Naive B cell (primary cell): ENCODE measurements around the gene MRPL2. TPM values are rescaled to one million over a fixed set of nuclear protein-coding genes. Genes with fewer than 3 reads are reported as not detected.

Source experiments
- ATAC-seq, 2 donors: fragments of 150-1000 bp; cut with Tn5 transposase; 2 replicates each; pipeline ENCODE4 v1.10.0; 2021; ENCODE audit warnings: low read depth in 2 of 2, mild to moderate bottlenecking in 2 of 2, moderate library complexity in 2 of 2
- DNase-seq: peaks from one replicate; pipeline ENCODE4 v3.0.0; 2022
- H3K27ac Mint-ChIP-seq, 6 donors: one replicate each; pipeline ENCODE4 v1.8.0; 2020 to 2022; ENCODE audit warnings: mild to moderate bottlenecking in 6 of 6, mixed read lengths in 6 of 6, moderate library complexity in 5 of 6, inconsistent platforms in 2 of 6
- H3K27me3 Mint-ChIP-seq, 3 donors: one replicate each; pipeline ENCODE4 v1.8.0; 2021 to 2022; ENCODE audit warnings: mixed read lengths in 3 of 3, mild to moderate bottlenecking in 1 of 3
- H3K36me3 Mint-ChIP-seq, 2 donors: one replicate each; pipeline ENCODE4 v1.8.0; 2020 to 2022; ENCODE audit warnings: mixed read lengths in 2 of 2, inconsistent platforms in 1 of 2, mild to moderate bottlenecking in 1 of 2
- H3K4me1 Mint-ChIP-seq, 3 donors: one replicate each; pipeline ENCODE4 v1.8.0; 2020 to 2022; ENCODE audit warnings: mixed read lengths in 3 of 3, inconsistent platforms in 1 of 3, mild to moderate bottlenecking in 1 of 3, moderate library complexity in 1 of 3
- H3K4me3 Mint-ChIP-seq, 8 donors: one replicate each; pipeline ENCODE4 v1.8.0; 2020 to 2022; ENCODE audit warnings: mild to moderate bottlenecking in 8 of 8, mixed read lengths in 8 of 8, moderate library complexity in 8 of 8, inconsistent platforms in 2 of 8
- H3K9me3 Mint-ChIP-seq, 7 donors: one replicate each; pipeline ENCODE4 v1.8.0; 2020 to 2022; ENCODE audit warnings: mixed read lengths in 7 of 7, mild to moderate bottlenecking in 5 of 7, inconsistent platforms in 2 of 7, moderate library complexity in 1 of 7
- polyA plus RNA-seq, 6 donors: library from polyadenylated mRNA; unstranded; fragments of 300-500 nt; fragmentation: Illumina TruSeq; gene quantifications; one replicate each; pipeline ENCODE4 v1.2.3, GENCODE V29; 2021; ENCODE audit warnings: low read depth in 6 of 6

MRPL2 gene
- polyA plus RNA-seq, 6 donors from 2014 or later = 27.2 to 61.1 (median 42.3) TPM

DNA sequence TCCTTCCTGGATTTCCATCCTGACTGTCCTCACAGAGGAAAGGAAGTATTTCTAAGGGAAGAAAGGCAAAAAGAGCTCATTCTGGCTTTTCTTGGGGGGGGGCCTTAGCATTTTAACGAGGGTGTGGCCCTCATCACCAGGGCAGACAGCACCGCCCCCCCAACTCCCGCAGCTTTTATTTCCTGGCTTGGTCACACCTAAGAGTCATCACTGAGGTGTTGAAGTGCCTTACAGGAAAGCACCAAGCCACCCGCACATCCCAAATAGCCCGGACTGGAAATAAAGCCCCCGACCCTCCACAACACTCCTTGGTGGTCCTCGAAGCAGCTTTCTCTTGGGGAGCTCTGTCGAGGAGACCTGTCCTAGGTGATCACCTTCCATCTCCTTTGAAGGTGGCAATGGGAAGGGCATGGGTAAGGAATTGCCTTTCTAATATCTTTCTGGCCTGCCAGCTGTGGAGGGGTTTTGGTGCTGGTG, 18.1 kb upstream of the MRPL2 start:
- Mint-ChIP-seq H3K27ac (no peak overlapping the region), H3K36me3 (peaks cover 8 to 11% of the 10 kb centered on the region in 2 donors), H3K9me3 (peaks cover 0 to 2% (median 0%) of the 10 kb centered on the region in 7 donors), H3K4me3 (peak overlapping the region; percentile 47 to 82 (median 69)), H3K27me3 (peaks cover 13 to 19% (median 17%) of the 10 kb centered on the region in 3 donors), H3K4me1 (peaks cover 0 to 20% (median 9%) of the 10 kb centered on the region in 3 donors)
- ATAC-seq (no peak), DNase-seq (no peak)

DNA sequence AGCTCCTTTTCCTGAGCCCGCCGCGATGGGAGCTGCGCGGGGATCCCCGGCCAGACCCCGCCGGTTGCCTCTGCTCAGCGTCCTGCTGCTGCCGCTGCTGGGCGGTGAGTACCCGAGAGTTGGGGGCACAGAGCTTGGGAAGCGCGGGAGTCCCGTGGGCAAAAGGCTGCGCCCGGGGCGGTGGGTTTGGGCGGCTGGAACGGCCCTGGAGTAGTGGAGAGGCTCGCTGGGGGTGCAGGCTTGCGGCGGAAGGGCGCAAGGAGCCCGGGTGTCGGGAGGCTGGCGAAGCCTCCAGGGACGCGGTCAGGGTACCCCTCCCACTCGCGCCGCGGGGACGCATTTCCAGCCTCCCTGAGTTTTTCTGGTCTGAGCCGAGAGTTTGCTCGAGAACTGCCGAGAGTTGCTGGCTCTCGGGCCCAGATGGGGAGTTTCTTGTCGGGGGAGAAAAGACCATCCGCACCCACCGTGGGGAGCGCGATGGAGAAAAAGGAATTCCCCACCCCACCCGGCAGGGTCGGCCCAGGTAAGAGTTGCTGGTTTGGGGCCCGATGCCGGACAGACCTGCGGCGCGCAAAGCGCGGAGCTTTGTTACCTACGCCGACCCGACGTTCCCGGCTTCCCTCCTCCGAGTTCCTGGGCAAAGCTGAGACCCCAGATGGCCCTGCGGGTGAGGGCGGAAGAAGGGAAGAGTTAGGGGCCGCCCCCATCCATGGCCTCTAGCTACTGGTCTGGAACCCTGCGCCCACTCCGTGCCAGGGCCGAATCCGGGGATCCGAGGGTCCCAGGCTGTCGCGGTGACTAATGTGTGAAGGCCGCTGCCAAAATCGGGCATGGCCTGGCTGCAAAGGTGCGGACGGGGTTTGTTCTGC, 17.5 kb upstream of the MRPL2 start:
- peaks cover 13 to 19% (median 17%) of the 10 kb centered on the region in 3 donors for H3K27me3 Mint-ChIP-seq
- H3K27ac Mint-ChIP-seq = no peak overlapping the region
- DNase-seq (no peak), ATAC-seq (peak; percentile 23 to 32)
- peaks cover 0 to 20% (median 9%) of the 10 kb centered on the region in 3 donors for H3K4me1 Mint-ChIP-seq
- peaks cover 0 to 2% (median 0%) of the 10 kb centered on the region in 7 donors for H3K9me3 Mint-ChIP-seq
- H3K4me3 Mint-ChIP-seq = peak overlapping the region; percentile 47 to 82 (median 69)
- peaks cover 14 to 16% of the 10 kb centered on the region in 2 donors for H3K36me3 Mint-ChIP-seq

DNA sequence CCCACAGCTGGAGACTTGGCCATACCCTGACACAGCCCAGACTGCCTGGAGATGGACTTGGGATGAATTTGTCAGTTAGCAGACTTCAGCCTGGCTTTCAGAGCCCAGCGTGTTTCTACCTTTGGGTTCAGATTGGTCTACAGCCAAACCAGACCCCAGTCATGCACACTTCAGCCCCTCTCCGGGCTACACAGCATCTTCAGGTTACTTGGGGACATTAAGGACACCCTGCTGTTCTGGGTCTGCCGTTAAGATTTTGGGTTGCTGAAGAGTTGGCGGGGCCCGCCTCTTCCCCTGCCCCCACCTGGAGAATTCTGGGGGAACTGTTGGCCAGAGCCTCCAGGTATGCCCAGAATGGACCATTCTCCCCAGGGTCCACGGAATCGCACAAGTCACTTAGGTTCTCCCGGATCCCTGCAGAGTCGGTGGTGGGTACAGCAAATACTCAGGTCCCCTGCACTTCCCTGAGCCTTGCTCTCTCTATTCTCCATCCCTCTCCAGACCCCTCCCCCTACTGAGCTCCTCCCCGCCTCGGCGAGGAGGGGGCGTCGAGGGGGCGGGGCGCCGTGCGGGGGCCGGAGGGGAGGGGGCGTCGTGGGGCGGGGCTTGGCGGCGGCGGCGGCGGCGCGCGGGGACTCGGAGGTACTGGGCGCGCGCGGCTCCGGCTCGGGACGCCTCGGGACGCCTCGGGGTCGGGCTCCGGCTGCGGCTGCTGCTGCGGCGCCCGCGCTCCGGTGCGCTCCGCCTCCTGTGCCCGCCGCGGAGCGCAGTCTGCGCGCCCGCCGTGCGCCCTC, 16.6 kb upstream of the MRPL2 start, which contains the start of gene PTK7:
TSS of gene PTK7 (plus strand) at position 645 of the 794 bp plus-strand sequence. CDS start 175 bp downstream, outside the sequence.
- Mint-ChIP-seq H3K4me3 (peak within 1 kb of the TSS; percentile 47 to 85 (median 74)), H3K27me3 (peaks cover 13 to 19% (median 17%) of the 10 kb centered on the region in 3 donors), H3K4me1 (peaks cover 0 to 20% (median 9%) of the 10 kb centered on the region in 3 donors), H3K27ac (no peak within 1 kb of the TSS), H3K36me3 (peaks cover 18 to 20% of the 10 kb centered on the region in 2 donors), H3K9me3 (peaks cover 0 to 2% (median 0%) of the 10 kb centered on the region in 7 donors)
- ATAC-seq (peak; percentile 63 to 76), DNase-seq (no peak)

DNA sequence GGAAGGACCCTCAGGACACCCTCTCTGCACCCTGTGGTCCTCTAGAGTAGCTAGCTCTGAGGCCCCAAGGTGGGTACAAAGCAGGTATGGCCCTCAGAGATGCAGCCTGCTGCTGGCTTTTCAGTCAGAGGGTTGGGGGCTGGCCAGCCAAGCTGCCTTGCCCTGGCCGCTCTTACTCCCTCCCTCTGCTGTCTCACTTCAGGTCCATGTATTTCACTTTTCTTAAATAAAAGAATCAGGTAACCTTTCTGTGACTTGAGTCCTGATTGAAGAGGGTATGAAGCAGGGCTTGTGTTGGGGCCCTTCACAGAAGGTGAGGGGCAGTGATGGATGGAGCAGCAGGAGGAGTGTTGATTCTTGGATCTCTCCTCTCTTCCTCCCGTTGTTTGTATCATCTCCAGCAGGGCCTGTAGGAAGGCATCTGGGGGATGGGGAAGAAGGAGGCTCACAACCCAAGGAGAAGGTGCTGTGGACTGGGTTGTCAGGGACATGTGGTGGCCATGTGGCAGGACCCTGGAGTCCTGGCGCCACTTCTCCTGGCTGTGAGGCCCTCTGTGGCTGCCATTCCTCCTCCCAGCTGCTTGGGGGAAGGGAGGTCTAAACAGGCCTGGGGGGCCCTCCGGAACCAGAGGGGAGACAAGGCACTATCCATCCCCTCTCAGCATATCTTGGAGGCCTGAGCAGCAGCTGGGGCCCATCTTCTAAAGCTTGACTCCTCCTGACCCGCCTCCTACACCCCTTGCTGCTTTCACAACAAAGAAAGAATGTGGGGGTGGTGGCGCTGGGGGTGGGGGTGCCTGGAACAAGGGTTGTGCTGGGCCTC, 15.8 kb upstream of the MRPL2 start:
- Mint-ChIP-seq H3K9me3 (peaks cover 0 to 2% (median 0%) of the 10 kb centered on the region in 7 donors), H3K27me3 (peaks cover 13 to 19% (median 17%) of the 10 kb centered on the region in 3 donors), H3K36me3 (peaks cover 18 to 27% of the 10 kb centered on the region in 2 donors), H3K4me1 (peaks cover 0 to 22% (median 9%) of the 10 kb centered on the region in 3 donors), H3K27ac (no peak overlapping the region), H3K4me3 (peak overlapping the region in 7 of 8 donors; percentile 15 to 85 (median 75))
- ATAC-seq = no peak
- no peak for DNase-seq

DNA sequence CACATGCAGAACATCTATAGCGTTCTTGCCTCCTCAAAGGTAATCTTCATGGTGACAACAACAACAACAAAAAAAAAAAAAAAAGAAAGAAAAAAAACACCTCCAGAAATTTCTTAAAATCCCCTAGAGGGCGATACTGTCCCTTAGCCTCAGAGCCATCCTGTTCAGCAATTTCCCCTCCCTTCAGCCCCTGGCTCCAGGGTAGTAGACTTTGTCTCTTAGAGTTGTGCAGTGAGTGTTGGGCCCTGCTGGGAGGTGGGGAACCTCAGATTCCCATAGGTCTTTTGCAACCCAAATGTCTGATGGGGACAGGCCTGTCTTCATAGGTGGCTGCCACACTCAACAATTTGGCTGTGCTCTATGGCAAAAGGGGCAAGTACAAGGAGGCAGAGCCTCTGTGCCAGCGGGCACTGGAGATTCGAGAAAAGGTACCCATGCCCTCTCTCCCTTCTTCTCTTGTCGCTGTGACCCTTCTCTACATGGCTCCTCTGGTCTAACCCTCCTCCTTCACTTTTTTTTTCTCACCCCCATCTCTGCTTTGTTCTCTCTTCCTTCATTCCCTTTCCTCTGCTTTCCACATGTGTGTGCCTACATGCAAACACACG, 10.9 kb upstream of the MRPL2 start:
- H3K4me3 Mint-ChIP-seq = no peak overlapping the region
- H3K4me1 Mint-ChIP-seq = peaks cover 0 to 4% (median 0%) of the 10 kb centered on the region in 3 donors
- DNase-seq (no peak), ATAC-seq (peak; percentile 51 to 62)
- no peaks in the 10 kb centered on the region for H3K27me3 Mint-ChIP-seq
- H3K9me3 Mint-ChIP-seq = no peaks in the 10 kb centered on the region
- peak overlapping the region in 2 of 6 donors; percentile 8 to 21 for H3K27ac Mint-ChIP-seq
- H3K36me3 Mint-ChIP-seq = peaks cover 18 to 39% of the 10 kb centered on the region in 2 donors

DNA sequence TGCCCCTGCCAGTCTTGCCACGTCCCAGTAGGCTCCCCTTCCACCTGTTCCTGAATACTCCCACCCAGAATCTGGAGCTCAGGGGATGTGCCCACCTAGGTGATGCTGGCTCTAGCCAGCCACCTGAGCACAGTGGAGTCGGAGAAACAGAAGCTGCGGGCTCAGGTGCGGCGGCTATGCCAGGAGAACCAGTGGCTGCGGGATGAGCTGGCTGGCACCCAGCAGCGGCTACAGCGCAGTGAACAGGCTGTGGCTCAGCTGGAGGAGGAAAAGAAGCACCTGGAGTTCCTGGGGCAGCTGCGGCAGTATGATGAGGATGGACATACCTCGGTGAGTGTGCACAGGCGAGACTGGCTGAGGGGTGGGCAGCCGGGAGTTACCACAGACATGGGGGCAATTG, 3.6 kb upstream of the MRPL2 start:
- DNase-seq (no peak), ATAC-seq (no peak)
- H3K9me3 Mint-ChIP-seq = no peaks in the 10 kb centered on the region
- H3K36me3 Mint-ChIP-seq = peaks cover 4 to 38% of the 10 kb centered on the region in 2 donors
- no peak overlapping the region for H3K27ac Mint-ChIP-seq
- H3K4me1 Mint-ChIP-seq = peaks cover 33 to 38% (median 36%) of the 10 kb centered on the region in 3 donors
- no peaks in the 10 kb centered on the region for H3K27me3 Mint-ChIP-seq
- peak overlapping the region in 2 of 8 donors; percentile 40 to 68 for H3K4me3 Mint-ChIP-seq

DNA sequence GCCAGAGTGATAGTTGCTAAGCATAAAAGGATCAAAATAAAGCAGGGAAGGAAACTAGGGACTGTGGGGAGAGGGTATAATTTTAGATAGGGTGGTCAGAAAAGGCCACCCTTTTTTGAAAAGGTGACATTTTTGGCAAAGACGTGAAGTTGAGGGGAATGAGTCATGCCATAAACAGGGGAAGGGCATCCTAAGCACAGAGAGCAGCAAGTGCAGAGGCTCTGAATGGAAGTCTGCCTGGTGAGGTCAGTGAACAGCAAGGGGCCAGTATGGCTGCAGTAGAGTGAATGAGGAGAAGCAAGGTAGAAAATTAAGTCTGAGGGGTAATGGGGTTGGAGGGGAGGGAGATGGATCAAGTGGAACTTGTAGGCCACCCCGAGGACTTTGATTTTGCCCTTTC, 2.6 kb upstream of the MRPL2 start:
- Mint-ChIP-seq H3K4me3 (peak overlapping the region in 1 of 8 donors; percentile 96), H3K27ac (peak overlapping the region in 1 of 6 donors; percentile 73), H3K9me3 (no peaks in the 10 kb centered on the region)

DNA sequence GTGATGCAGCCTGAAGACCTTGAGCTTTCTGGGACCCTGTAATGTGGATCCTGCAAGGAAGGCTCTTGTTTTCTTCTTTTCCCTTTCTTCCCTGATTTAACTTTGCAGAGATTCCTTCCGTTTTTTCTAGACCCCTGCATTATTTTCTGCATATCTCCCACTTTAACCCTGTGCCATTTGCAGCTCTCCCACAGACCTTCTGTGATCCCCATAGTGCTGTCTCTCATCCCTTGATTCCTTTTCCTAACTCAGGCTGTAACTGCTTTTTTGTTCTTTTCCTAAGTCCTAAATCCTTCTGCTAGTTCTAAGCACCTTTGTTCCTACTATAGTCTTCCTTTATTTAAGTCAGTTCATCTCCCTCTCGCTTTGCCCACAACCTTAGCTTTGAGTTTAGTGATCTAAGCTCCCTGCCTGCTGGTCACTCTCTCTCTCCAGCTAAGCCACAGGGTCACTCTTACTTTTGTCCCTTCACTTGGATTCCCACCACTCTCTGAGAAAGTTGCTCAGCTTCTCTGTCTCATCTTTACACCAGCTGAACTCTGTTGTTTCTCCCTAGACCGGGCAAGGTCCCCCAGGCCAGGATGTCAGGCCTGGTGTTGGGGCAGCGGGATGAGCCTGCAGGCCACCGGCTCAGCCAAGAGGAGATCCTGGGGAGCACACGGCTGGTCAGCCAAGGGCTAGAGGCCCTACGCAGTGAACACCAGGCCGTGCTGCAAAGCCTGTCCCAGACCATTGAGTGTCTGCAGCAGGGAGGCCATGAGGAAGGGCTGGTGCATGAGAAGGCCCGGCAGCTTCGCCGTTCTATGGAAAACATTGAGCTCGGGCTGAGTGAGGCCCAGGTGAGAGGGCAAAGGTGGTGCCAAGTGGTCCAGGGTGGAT, 1.8 kb upstream of the MRPL2 start:
- H3K36me3 Mint-ChIP-seq = peaks cover 4 to 29% of the 10 kb centered on the region in 2 donors
- no peaks in the 10 kb centered on the region for H3K9me3 Mint-ChIP-seq
- H3K27ac Mint-ChIP-seq = peak overlapping the region in 5 of 6 donors; percentile 32 to 98 (median 76)
- no peaks in the 10 kb centered on the region for H3K27me3 Mint-ChIP-seq
- H3K4me3 Mint-ChIP-seq = peak overlapping the region; percentile 60 to 99 (median 98)
- ATAC-seq = no peak
- DNase-seq = no peak
- H3K4me1 Mint-ChIP-seq = peaks cover 33 to 47% (median 38%) of the 10 kb centered on the region in 3 donors

More for the DNA sequence above, 2.6 kb upstream of the MRPL2 start:
- Mint-ChIP-seq H3K27me3 (no peaks in the 10 kb centered on the region), H3K36me3 (peaks cover 4 to 37% of the 10 kb centered on the region in 2 donors), H3K4me1 (peaks cover 33 to 43% (median 36%) of the 10 kb centered on the region in 3 donors)
- no peak for ATAC-seq
- DNase-seq = no peak

DNA sequence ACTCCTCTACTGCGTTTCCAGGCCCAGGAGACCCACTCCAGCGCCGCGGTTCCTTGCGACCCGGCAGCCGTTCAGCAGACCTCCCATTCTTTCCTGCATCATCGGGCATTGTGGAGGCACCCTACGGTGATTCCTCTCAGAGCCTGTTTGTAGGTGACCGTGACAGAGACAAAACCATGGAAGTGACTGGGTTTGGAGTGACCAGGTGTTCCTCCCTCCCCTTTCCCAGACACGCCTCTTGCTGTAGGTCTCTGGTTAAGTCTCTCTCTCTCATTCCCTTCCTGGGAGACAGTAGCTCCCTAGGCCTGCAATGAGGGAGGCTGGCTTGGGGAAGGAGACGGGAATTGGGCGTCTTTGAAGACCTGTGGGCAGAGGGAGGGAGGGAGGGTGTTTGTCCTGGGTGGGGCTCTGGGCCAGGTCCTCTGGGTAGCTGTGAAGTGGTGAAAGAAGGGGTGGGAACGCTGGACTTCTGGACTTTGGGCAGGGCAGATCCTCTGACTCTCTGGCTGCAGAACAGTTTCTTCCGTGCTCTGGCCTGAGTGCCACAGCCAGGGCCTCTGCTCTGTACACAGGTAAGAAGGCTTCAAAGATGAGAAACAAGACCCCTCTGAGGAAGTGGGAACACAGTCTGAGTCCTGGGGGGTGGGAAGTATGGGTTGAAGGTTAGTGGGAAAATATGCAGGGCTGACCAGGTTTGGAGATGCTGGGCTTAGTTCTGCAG, 960 bp upstream of the MRPL2 start:
- no peak for DNase-seq
- ATAC-seq = no peak
- no peaks in the 10 kb centered on the region for H3K27me3 Mint-ChIP-seq
- peak overlapping the region; percentile 98 to 100 (median 98) for H3K27ac Mint-ChIP-seq
- H3K4me1 Mint-ChIP-seq = peaks cover 33 to 49% (median 43%) of the 10 kb centered on the region in 3 donors
- H3K36me3 Mint-ChIP-seq = peaks cover 4 to 32% of the 10 kb centered on the region in 2 donors
- peak overlapping the region; percentile 89 to 99 (median 98) for H3K4me3 Mint-ChIP-seq
- H3K9me3 Mint-ChIP-seq = no peaks in the 10 kb centered on the region

DNA sequence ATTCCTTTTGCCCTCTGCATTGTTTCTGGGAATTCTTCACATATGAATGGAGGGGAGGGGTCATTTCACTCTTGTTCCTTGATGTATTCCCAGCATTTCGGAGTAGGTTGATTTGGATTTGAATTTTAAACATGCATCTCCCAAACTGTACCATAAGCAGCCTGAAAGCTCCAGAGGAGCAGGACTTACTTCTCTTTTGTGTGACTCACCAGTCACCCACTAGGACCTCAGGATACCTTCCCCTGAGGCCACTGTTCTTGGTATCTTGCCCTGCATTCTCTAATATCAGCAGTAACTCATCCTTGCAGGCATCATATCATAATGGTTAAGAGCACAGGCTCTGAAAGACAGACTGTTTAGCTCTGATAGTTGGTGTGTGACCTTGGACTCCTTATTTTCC, 703 bp downstream of the MRPL2 start:
- Mint-ChIP-seq H3K36me3 (peaks cover 0 to 20% of the 10 kb centered on the region in 2 donors), H3K27me3 (no peaks in the 10 kb centered on the region), H3K4me1 (peaks cover 27 to 60% (median 52%) of the 10 kb centered on the region in 3 donors), H3K27ac (peak overlapping the region in 5 of 6 donors; percentile 67 to 100 (median 98)), H3K4me3 (peak overlapping the region; percentile 89 to 99 (median 98)), H3K9me3 (no peaks in the 10 kb centered on the region)
- ATAC-seq (no peak), DNase-seq (no peak)

DNA sequence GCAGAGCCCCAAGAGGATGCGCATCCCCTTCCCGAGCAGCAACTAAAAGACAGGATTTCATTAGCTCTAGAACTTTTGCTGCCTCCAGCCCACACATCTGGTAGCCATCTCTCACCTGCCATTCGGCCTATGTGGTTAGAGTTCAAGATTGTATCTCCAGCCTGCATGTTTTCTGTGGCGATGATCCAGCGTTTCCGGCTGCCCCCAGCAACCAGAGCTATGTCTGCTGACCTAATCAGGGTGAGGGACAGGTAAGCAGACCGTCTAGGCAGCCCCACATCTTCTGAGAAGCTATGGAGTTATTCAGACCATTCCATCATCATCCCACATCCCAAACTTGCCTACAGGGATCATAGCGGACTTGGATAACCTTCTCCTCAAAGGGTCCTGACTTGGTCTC, 3.3 kb downstream of the MRPL2 start:
- DNase-seq = no peak
- H3K4me1 Mint-ChIP-seq = peaks cover 30 to 73% (median 57%) of the 10 kb centered on the region in 3 donors
- H3K36me3 Mint-ChIP-seq = peaks cover 0 to 5% of the 10 kb centered on the region in 2 donors
- ATAC-seq = no peak
- peak overlapping the region in 2 of 6 donors; percentile 29 to 87 for H3K27ac Mint-ChIP-seq
- H3K9me3 Mint-ChIP-seq = no peaks in the 10 kb centered on the region
- peak overlapping the region in 6 of 8 donors; percentile 18 to 91 (median 64) for H3K4me3 Mint-ChIP-seq
- no peaks in the 10 kb centered on the region for H3K27me3 Mint-ChIP-seq
